Endothelial cell of umbilical vein (primary cell): ENCODE results near the gene POU6F2. TPM values are rescaled to one million over a fixed set of nuclear protein-coding genes. Genes with fewer than 3 reads are reported as not detected.

Source experiments
- BruUV-seq: library from RNA; stranded (reverse); fragments of 400-500 nt; replicated peaks from 2 replicates; lab custom pipeline; 2021; lab: Mats Ljungman, UMichigan
- CTCF ChIA-PET: fragments of 300-600, 350-600 bp; sonication (Branson Sonifier 250); formaldehyde crosslinking; loops from one replicate; lab custom pipeline; 2021; ENCODE audit warnings: antibody characterized with exemption, inconsistent platforms; lab: Charles Lee
- POLR2A ChIA-PET: fragments of 300-600, 350-600 bp; sonication (Branson Sonifier 250); formaldehyde crosslinking; loops from one replicate; lab custom pipeline; 2021; ENCODE audit warnings: antibody characterized with exemption, inconsistent platforms; lab: Charles Lee
- DNase-seq: peaks from one replicate; pipeline ENCODE4 v3.0.0-alpha.2; 2011; ENCODE audit warnings: low read depth, low spot score
- FAIRE-seq: peaks from 2 replicates; lab custom pipeline; 2011; peaks lifted over from hg19 to GRCh38; lab: Jason Lieb, UNC
- H2AFZ ChIP-seq: 2 replicates; pipeline ENCODE4 v1.6.0; 2012; ENCODE audit warnings: low read depth, low read length, control low read depth, inconsistent platforms
- H3K27ac ChIP-seq: 2 replicates; pipeline ENCODE4 v1.5.1; 2011; ENCODE audit warnings: low read depth, mild to moderate bottlenecking, control low read depth, low read length, moderate library complexity; ENCODE audit not compliant: insufficient read depth
- H3K27me3 ChIP-seq, 2 experiments: 2 replicates each; pipeline versions ENCODE4 v1.6.0 to v1.6.1; 2011; ENCODE audit warnings: low read length in 2 of 2, mixed read lengths in 1 of 2; ENCODE audit not compliant: control insufficient read depth in 2 of 2, insufficient read depth in 2 of 2
- H3K36me3 ChIP-seq, 2 experiments: 2 replicates in 1 of 2; 3 replicates in 1 of 2; pipeline ENCODE4 v1.5.1; 2011; ENCODE audit warnings: low read length in 2 of 2, mild to moderate bottlenecking in 1 of 2, moderate library complexity in 1 of 2; ENCODE audit not compliant: control insufficient read depth in 2 of 2, insufficient read depth in 2 of 2; ENCODE audit errors: extremely low read depth in 1 of 2
- H3K4me1 ChIP-seq: 3 replicates; pipeline ENCODE4 v1.5.1; 2011; ENCODE audit warnings: mild to moderate bottlenecking, low read length; ENCODE audit not compliant: control insufficient read depth, insufficient read depth; ENCODE audit errors: extremely low read depth
- H3K4me2 ChIP-seq: 2 replicates; pipeline ENCODE4 v1.6.1; 2011; ENCODE audit warnings: low read length, control low read depth, mixed read lengths; ENCODE audit not compliant: insufficient read depth
- H3K4me3 ChIP-seq, 3 experiments: fragments of 200-600 bp in 1 of 3; sonication (generic), shearing (Covaris generic) in 1 of 3; replicated peaks in 1 of 3; 2 replicates each; pipeline ENCODE4 v1.5.1; 2011 to 2016; ENCODE audit warnings: control low read depth in 3 of 3, low read length in 3 of 3, mild to moderate bottlenecking in 2 of 3, inconsistent platforms in 1 of 3, low read depth in 1 of 3, moderate library complexity in 1 of 3; ENCODE audit not compliant: insufficient read depth in 1 of 3
- H3K79me2 ChIP-seq: 2 replicates; pipeline ENCODE4 v1.6.0; 2012; ENCODE audit warnings: low read length, inconsistent platforms; ENCODE audit not compliant: control insufficient read depth, insufficient read depth
- H3K9ac ChIP-seq: replicated peaks from 2 replicates; pipeline ENCODE3; 2011; ENCODE audit warnings: low read length, control low read depth; ENCODE audit not compliant: insufficient read depth; ENCODE audit errors: extremely low read depth
- H3K9me1 ChIP-seq: replicated peaks from 3 replicates; pipeline ENCODE4 v1.6.0; 2011; ENCODE audit warnings: mild to moderate bottlenecking, low read length; ENCODE audit not compliant: control insufficient read depth, insufficient read depth; ENCODE audit errors: extremely low read depth
- H3K9me3 ChIP-seq: replicated peaks from 2 replicates; pipeline ENCODE4 v1.5.1; 2012; ENCODE audit warnings: low read length, inconsistent platforms; ENCODE audit not compliant: control insufficient read depth, insufficient read depth
- H4K20me1 ChIP-seq: replicated peaks from 2 replicates; pipeline ENCODE3; 2011; ENCODE audit warnings: mild to moderate bottlenecking, low read length; ENCODE audit not compliant: control insufficient read depth, insufficient read depth; ENCODE audit errors: extremely low read depth
- EZH2 ChIP-seq: IDR thresholded peaks from 2 replicates; pipeline ENCODE4 v1.6.1; 2012; ENCODE audit warnings: borderline replicate concordance, low read depth, mild to moderate bottlenecking, moderate library complexity, low read length, inconsistent platforms; ENCODE audit not compliant: severe bottlenecking
- FOS ChIP-seq: IDR thresholded peaks from 2 replicates; pipeline ENCODE4 v1.6.1; 2011; ENCODE audit warnings: mild to moderate bottlenecking, low read length, moderate library complexity, borderline replicate concordance; ENCODE audit not compliant: insufficient read depth
- GATA2 ChIP-seq: IDR thresholded peaks from 2 replicates; pipeline ENCODE4 v1.7.0; 2011; ENCODE audit warnings: low read depth, mild to moderate bottlenecking, moderate library complexity, mixed read lengths, low read length; ENCODE audit not compliant: insufficient read length, insufficient read depth
- JUN ChIP-seq: IDR thresholded peaks from 2 replicates; pipeline ENCODE4 v1.6.1; 2011; ENCODE audit warnings: borderline replicate concordance, low read depth; ENCODE audit not compliant: insufficient read length, insufficient read depth
- MYC ChIP-seq: IDR thresholded peaks from one replicate; pipeline ENCODE4 v1.6.1; 2011; ENCODE audit warnings: mild to moderate bottlenecking, low read depth, low read length
- POLR2A ChIP-seq: IDR thresholded peaks from 2 replicates; pipeline ENCODE4 v1.6.1; 2012; ENCODE audit warnings: low read depth, mild to moderate bottlenecking, control low read depth, low read length
- POLR2AphosphoS5 ChIP-seq: IDR thresholded peaks from 2 replicates; pipeline ENCODE4 v1.6.1; 2012; ENCODE audit warnings: low read depth, mild to moderate bottlenecking, control low read depth, low read length, moderate library complexity; ENCODE audit not compliant: insufficient read depth
- dilution Hi-C: fragments of 300-500 bp; cut with MboI; formaldehyde crosslinking; loops from one replicate; pipeline ENCODE4 v1.15.0; 2019; ENCODE audit warnings: low sequenced_read_pairs; ENCODE audit not compliant: extremely low pct_ligation_motif_present
- intact Hi-C: fragments of 100-400 bp; cut with micrococcal nuclease; formaldehyde crosslinking; loops from one replicate; pipeline ENCODE4 v1.10.0; 2022
- polyA plus RNA-seq, 4 experiments: library from polyadenylated mRNA; depleted of rRNA in 3 of 4; stranded (reverse) in 3 of 4; unstranded in 1 of 4; fragments of >200 nt; gene quantifications; 2 replicates each; pipeline versions ENCODE4 v1.2.1 to v1.2.3, GENCODE V29; 2011 to 2012; ENCODE audit warnings: missing spikeins in 1 of 4
- total RNA-seq: library from RNA; stranded (reverse); gene quantifications from 2 replicates; pipeline ENCODE4 v1.2.3, GENCODE V29; 2021
- TF ChIP-seq, protein P1 (sequence below): IDR thresholded peaks from 2 replicates; pipeline ENCODE4 v1.6.1; 2011; ENCODE audit not compliant: insufficient read depth, insufficient read length
- TF ChIP-seq, protein P2 (sequence below), 2 donors: IDR thresholded peaks; 1 replicate in 1 of 2; 2 replicates in 1 of 2; pipeline ENCODE4 v1.5.1; 2011; ENCODE audit warnings: low read length in 2 of 2, mild to moderate bottlenecking in 2 of 2, moderate library complexity in 2 of 2, control low read depth in 1 of 2, inconsistent platforms in 1 of 2, low read depth in 1 of 2; ENCODE audit not compliant: insufficient read depth in 1 of 2; ENCODE audit errors: extremely low read depth in 1 of 2

Gene POU6F2
- total and polyA plus RNA-seq, 2 donors (not counting 3 experiments of a cell fraction or from before 2014, with no cell fraction given) = 0.29 TPM; not detected in 1

GRCh38 chr7:39416866-39417265, 439.2 kb downstream of the POU6F2 start:
- Histone ChIP-seq H3K4me1 (peaks cover 8% of the 10 kb centered on the region), H3K36me3 (no peaks in the 10 kb centered on the region), H3K27me3 (peaks cover 8 to 20% of the 10 kb centered on the region in 2 experiments), H3K79me2 (no peaks in the 10 kb centered on the region), H3K4me3 (no peak overlapping the region), H3K4me2 (no peak overlapping the region), H3K9me3 (no peaks in the 10 kb centered on the region), H4K20me1 (no peaks in the 10 kb centered on the region), H2AFZ (no peak overlapping the region), H3K9me1 (no peaks in the 10 kb centered on the region), H3K27ac (no peak overlapping the region), H3K9ac (no peak overlapping the region)
- intact Hi-C loops = no loop called here
- TF ChIP-seq, protein P1, sequence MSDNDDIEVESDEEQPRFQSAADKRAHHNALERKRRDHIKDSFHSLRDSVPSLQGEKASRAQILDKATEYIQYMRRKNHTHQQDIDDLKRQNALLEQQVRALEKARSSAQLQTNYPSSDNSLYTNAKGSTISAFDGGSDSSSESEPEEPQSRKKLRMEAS = no peak
- TF ChIP-seq, protein P2, sequence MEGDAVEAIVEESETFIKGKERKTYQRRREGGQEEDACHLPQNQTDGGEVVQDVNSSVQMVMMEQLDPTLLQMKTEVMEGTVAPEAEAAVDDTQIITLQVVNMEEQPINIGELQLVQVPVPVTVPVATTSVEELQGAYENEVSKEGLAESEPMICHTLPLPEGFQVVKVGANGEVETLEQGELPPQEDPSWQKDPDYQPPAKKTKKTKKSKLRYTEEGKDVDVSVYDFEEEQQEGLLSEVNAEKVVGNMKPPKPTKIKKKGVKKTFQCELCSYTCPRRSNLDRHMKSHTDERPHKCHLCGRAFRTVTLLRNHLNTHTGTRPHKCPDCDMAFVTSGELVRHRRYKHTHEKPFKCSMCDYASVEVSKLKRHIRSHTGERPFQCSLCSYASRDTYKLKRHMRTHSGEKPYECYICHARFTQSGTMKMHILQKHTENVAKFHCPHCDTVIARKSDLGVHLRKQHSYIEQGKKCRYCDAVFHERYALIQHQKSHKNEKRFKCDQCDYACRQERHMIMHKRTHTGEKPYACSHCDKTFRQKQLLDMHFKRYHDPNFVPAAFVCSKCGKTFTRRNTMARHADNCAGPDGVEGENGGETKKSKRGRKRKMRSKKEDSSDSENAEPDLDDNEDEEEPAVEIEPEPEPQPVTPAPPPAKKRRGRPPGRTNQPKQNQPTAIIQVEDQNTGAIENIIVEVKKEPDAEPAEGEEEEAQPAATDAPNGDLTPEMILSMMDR (IDR thresholded peaks at IDR 0.05; ENCODE audit: extremely low read depth in 1 of 2, insufficient read depth in 1 of 2, low read depth in 1 of 2, low read length in 2 of 2) = no peak
- TF ChIP-seq POLR2A = no peak
- no peak for TF ChIP-seq POLR2AphosphoS5
- no peak for TF ChIP-seq GATA2
- TF ChIP-seq EZH2 = no peak
- no peak for TF ChIP-seq MYC
- no peak for TF ChIP-seq FOS
- no peak for TF ChIP-seq JUN
- POLR2A ChIA-PET = no interaction called here
- CTCF ChIA-PET = interaction anchor here (0.5 to 1.5 kb wide), 3 partner anchors 9 to 343 kb away, joined by 3 to 4 read pairs (median 4); no protein-coding TSS in a partner anchor
- no TSS peak for BruUV-seq
- FAIRE-seq (no peak), DNase-seq (no peak)
- dilution Hi-C loops = no loop called here
